ENCODE results near the gene INTS13.
A peak's percentile ranks its signal among the peaks of the same experiment; 100 is the strongest.
"Not testable (repeated sequence)": the region's sequence is repeated elsewhere in the genome, so short reads cannot be mapped to it uniquely, and the experiment has no call there.

The INTS13 gene

GRCh38 chr12:26871985-26872384, 65.8 kb downstream of the INTS13 start:
- no peak for FAIRE-seq
- DNase-seq (ENCODE audit: insufficient read length, low spot score): no peak

GRCh38 chr12:26870491-26871419, 67.0 kb downstream of the INTS13 start:
- FAIRE-seq (no peak), DNase-seq (ENCODE audit: insufficient read length, low spot score) (no peak)

DNA sequence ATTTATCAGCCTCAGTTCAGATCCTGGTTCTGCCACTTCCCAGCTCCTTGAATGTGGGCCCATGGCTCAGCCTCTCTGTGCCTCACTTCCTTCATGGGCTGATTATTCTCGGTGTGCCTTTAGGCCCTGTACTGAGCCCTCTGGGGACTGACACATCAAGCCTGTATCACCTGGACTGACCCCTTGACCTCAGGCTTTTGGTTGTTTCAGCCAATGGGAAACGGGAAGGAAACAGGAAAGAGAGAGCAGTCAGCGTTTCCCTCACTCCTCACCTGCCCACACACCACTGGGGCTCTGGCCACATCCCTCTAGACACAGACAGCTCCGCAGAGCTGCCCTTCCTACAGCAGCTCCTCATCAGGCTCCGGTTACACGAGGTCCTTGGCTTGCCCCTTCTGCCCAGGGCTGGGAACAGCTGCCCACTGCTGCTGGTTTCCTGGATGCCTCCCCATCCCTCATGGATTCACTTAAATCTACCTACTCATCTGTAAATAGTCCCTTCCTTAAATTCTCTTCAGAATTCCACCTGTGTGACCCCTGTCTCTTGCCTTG, 67.8 kb downstream of the INTS13 start:
- DNase-seq (ENCODE audit: insufficient read length, low spot score): no peak
- peak; percentile 44 for FAIRE-seq

- DNase-seq (ENCODE audit: insufficient read length, low spot score): no peak
- no peak for FAIRE-seq
Measured at GRCh38 chr12:26869104-26869494, 68.7 kb downstream of the INTS13 start.

GRCh38 chr12:26868447-26869103, 69.2 kb downstream of the INTS13 start:
- FAIRE-seq (no peak), DNase-seq (ENCODE audit: insufficient read length, low spot score) (no peak)

DNA sequence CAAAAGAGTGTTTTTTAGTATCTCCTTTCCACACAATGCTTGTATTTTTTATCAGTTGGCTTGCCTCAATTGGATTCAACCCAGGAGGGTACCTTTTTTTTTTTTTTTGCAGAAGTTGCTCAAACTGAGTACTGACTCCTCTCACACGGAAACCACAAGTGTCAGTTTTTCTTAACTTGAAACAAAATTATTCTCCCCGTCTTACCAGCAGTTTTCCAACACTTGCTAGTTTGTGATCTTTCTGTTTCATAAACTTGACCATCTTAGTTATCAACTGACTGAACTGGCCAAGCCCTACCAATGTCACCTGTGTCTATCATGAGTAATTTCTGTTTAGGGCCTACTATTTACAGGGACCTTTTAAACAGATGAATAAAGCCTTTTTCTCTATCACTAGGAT, 70.7 kb downstream of the INTS13 start:
- DNase-seq (ENCODE audit: insufficient read length, low spot score): no peak
- no peak for FAIRE-seq

DNA sequence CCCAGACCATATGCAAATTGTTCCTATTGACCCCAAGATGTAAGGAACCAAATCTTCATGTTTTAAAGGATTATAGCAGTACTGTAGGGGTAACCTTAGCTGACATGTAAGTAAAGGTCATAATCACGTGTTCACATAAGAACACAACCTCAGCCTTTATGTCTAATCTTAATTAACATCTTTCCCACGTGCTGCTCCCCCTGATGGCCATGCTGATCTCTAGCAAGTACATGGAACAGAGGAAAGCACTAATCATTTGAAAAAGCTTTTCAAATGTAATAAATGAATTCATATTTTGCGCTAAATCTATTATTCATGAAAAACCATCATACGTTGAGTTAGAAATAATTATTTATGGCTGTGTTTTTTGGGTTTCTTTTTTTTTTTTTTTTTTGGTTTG, 74.3 kb downstream of the INTS13 start:
- no peak for FAIRE-seq
- no peak for DNase-seq (ENCODE audit: insufficient read length, low spot score)

- not testable (repeated sequence) for DNase-seq (ENCODE audit: insufficient read length, low spot score); FAIRE-seq
Measured at GRCh38 chr12:26862787-26863186, 75.0 kb downstream of the INTS13 start.

- FAIRE-seq: no peak
Measured at GRCh38 chr12:26861690-26862089, 76.1 kb downstream of the INTS13 start.

GRCh38 chr12:26857465-26858176, 80.2 kb downstream of the INTS13 start:
- DNase-seq (ENCODE audit: insufficient read length, low spot score) (no peak), FAIRE-seq (no peak)

More at GRCh38 chr12:26861690-26862089, 76.1 kb downstream of the INTS13 start:
- DNase-seq (ENCODE audit: insufficient read length, low spot score): no peak

GRCh38 chr12:26855337-26855736, 82.4 kb downstream of the INTS13 start:
- DNase-seq (ENCODE audit: insufficient read length, low spot score) (no peak), FAIRE-seq (peak; percentile 44)
